Effector memory CD4-positive, alpha-beta T cell (primary cell): ENCODE results near the gene RC3H1.
"Not testable (repeated sequence)": the region's sequence is repeated elsewhere in the genome, so short reads cannot be mapped to it uniquely, and the experiment has no call there.

ENCODE experiments used
- DNase-seq, 3 donors: peaks; one replicate each; pipeline ENCODE4 v3.0.0-alpha.2; 2020
- H3K27ac ChIP-seq: 2 replicates; pipeline ENCODE4 v1.7.0; 2013; ENCODE audit warnings: mild to moderate bottlenecking, low read length, moderate library complexity; ENCODE audit not compliant: insufficient read depth, poor library complexity, severe bottlenecking
- H3K27me3 ChIP-seq: replicated peaks from 2 replicates; pipeline ENCODE4 v1.7.0; 2013; ENCODE audit warnings: mild to moderate bottlenecking, low read length; ENCODE audit not compliant: insufficient read depth, control insufficient read depth, poor library complexity, severe bottlenecking
- H3K36me3 ChIP-seq: 2 replicates; pipeline ENCODE4 v1.7.0; 2013; ENCODE audit warnings: mild to moderate bottlenecking, low read length, moderate library complexity; ENCODE audit not compliant: control insufficient read depth, insufficient read depth
- H3K4me1 ChIP-seq: 2 replicates; pipeline ENCODE4 v1.7.0; 2013; ENCODE audit warnings: low read length, mild to moderate bottlenecking; ENCODE audit not compliant: control insufficient read depth, insufficient read depth, poor library complexity, severe bottlenecking
- H3K4me3 ChIP-seq: 2 replicates; pipeline ENCODE4 v1.7.0; 2013; ENCODE audit warnings: low read length, low read depth, mild to moderate bottlenecking; ENCODE audit not compliant: insufficient read depth, poor library complexity, severe bottlenecking
- H3K9me3 ChIP-seq: 2 replicates; pipeline ENCODE4 v1.7.0; 2013; ENCODE audit warnings: mild to moderate bottlenecking, low read length, moderate library complexity; ENCODE audit not compliant: control insufficient read depth

Gene RC3H1

DNA sequence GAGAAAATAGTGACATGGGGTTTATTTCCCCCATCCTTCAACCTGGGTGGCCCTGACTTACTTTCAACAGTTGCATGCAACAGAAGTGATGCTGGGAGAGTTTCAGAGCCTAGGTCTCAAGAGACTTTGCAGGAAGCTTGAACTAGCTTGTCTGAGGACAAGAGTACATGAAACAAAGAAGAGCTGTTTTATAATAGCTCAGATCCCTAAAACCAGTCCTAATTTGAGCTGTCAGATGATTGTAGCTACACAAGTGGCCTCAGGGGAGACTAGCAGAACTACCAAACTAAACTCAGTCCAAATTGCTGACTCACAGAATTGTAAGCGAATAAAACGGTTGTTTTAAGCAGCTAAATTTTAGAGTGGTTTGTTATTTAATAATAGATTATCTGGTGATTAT lies 17.1 kb downstream of the RC3H1 start:
- no peak overlapping the region for H3K27ac ChIP-seq
- H3K9me3 ChIP-seq = no peaks in the 10 kb centered on the region
- H3K4me1 ChIP-seq = no peaks in the 10 kb centered on the region
- no peaks in the 10 kb centered on the region for H3K36me3 ChIP-seq
- DNase-seq = no peak
- H3K27me3 ChIP-seq = no peaks in the 10 kb centered on the region
- H3K4me3 ChIP-seq = no peak overlapping the region

DNA sequence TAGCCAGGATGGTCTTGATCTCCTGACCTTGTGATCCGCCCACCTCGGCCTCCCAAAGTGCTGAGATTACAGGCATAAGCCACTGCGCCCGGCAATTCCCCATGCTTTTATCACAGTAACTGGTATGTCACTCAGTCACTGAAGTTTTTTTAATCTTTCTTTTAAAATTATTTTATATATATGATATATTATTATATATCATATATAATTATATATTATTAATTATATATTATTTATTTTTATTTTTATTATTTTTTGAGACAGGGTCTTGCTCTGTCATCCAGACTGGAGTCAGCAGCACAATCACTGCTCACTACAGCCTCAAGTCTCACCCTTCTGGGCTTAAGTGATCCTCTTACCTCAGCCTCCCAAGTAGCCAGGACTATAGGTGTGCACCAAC lies 18.3 kb downstream of the RC3H1 start:
- Histone ChIP-seq H3K27me3 (no peaks in the 10 kb centered on the region), H3K4me3 (no peak overlapping the region), H3K36me3 (peaks cover under 1% of the 10 kb centered on the region), H3K27ac (no peak overlapping the region), H3K4me1 (no peaks in the 10 kb centered on the region), H3K9me3 (no peaks in the 10 kb centered on the region)
- no peak for DNase-seq

DNA sequence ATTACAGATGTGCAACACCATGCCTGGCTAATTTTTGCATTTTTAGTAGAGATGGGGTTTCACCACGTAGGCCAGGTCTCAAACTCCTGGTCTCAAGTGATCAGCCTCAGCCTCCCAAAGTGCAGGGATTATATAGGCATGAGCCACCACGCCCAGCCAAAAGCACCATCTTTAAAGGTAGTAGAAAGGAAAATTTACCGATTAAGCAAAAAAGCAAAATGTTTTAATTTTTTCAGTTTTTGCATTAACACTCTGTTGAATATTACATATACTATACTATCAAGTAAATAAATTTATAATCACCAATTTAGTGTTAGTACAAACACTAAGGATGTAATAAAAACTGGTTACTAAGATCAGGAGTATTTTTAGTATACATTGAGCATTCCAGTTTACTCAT lies 20.6 kb downstream of the RC3H1 start:
- peaks cover 3% of the 10 kb centered on the region for H3K36me3 ChIP-seq
- H3K4me1 ChIP-seq = no peaks in the 10 kb centered on the region
- H3K9me3 ChIP-seq = no peaks in the 10 kb centered on the region
- no peak overlapping the region for H3K27ac ChIP-seq
- no peak overlapping the region for H3K4me3 ChIP-seq
- H3K27me3 ChIP-seq = no peaks in the 10 kb centered on the region
- no peak for DNase-seq

DNA sequence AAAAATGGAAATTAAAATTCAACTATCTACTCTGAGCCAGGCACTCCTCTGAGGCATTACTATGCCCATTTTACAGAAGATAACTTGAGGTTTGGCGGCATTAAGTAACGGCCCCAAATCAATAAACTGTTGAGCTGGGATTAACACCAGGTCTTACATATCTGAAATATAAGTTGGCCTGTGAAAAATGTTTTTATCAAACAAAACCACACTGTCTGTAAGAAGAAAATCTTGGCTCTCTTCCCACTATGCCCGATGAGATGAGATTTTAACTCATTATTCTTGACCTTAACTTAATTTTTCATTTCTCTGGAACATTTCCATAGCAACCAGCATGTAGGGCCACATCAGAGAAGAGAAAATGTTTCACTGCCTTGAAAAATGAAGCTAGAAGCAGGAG lies 21.8 kb downstream of the RC3H1 start:
- Histone ChIP-seq H3K9me3 (no peaks in the 10 kb centered on the region), H3K4me1 (no peaks in the 10 kb centered on the region), H3K36me3 (peaks cover 3% of the 10 kb centered on the region), H3K4me3 (no peak overlapping the region), H3K27me3 (no peaks in the 10 kb centered on the region), H3K27ac (no peak overlapping the region)
- no peak for DNase-seq

- H3K4me3 ChIP-seq = no peak overlapping the region
- peaks cover 6% of the 10 kb centered on the region for H3K36me3 ChIP-seq
- H3K9me3 ChIP-seq = no peaks in the 10 kb centered on the region
- H3K27me3 ChIP-seq = no peaks in the 10 kb centered on the region
- H3K27ac ChIP-seq = no peak overlapping the region
- no peak for DNase-seq
- no peaks in the 10 kb centered on the region for H3K4me1 ChIP-seq
These were observed 24.4 kb downstream of the RC3H1 start for GRCh38 chr1:173997791-173998190.

- Histone ChIP-seq H3K9me3 (no peaks in the 10 kb centered on the region), H3K36me3 (peaks cover 12% of the 10 kb centered on the region), H3K4me3 (no peak overlapping the region), H3K4me1 (no peaks in the 10 kb centered on the region), H3K27me3 (no peaks in the 10 kb centered on the region), H3K27ac (no peak overlapping the region)
- no peak for DNase-seq
These were observed 25.2 kb downstream of the RC3H1 start for GRCh38 chr1:173996995-173997394.

DNA sequence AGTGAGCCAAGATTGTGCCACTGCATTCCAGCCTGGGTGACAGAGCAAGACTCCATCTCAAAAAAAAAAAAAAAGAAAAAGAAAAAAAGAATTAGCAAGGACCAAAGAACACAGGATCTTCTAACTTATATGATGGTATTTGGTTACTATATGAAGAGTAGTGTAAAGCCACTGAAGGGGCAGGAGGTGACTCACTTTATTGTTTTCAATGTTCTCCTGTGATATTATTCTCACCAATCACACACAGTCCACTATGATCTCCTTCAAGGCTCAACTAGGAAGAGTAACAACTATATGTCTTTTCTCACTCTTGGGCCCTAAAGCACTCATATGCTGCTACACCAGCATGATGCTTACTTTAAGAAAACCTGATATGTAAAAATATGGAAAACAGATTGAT lies 26.7 kb downstream of the RC3H1 start:
- H3K36me3 ChIP-seq = peaks cover 19% of the 10 kb centered on the region
- H3K27me3 ChIP-seq = no peaks in the 10 kb centered on the region
- H3K4me3 ChIP-seq = no peak overlapping the region
- H3K9me3 ChIP-seq = no peaks in the 10 kb centered on the region
- no peak overlapping the region for H3K27ac ChIP-seq
- H3K4me1 ChIP-seq = no peaks in the 10 kb centered on the region
- DNase-seq = no peak

DNA sequence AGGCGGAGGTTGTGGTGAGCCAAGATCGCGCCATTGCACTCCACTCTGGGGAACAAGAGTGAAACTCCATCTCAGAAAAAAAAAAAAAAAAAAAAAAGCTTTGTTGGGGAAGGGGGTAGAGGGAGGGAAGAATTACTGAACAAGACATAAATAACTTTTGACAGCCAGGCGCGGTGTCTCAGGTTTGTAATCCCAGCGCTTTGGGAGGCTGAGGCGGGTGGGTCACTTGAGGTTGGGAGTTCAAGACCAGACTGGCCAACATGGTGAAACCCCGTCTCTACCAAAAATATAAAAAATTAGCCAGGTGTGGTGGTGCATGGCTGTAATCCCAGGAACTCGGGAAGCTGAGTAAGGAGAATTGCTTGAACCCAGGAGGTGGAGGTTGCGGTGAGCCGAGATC lies 28.2 kb downstream of the RC3H1 start:
- H3K36me3 ChIP-seq = peaks cover 22% of the 10 kb centered on the region
- DNase-seq, H3K4me1 ChIP-seq, H3K27ac ChIP-seq, H3K4me3 ChIP-seq, H3K9me3 ChIP-seq, H3K27me3 ChIP-seq: not testable (repeated sequence)

DNA sequence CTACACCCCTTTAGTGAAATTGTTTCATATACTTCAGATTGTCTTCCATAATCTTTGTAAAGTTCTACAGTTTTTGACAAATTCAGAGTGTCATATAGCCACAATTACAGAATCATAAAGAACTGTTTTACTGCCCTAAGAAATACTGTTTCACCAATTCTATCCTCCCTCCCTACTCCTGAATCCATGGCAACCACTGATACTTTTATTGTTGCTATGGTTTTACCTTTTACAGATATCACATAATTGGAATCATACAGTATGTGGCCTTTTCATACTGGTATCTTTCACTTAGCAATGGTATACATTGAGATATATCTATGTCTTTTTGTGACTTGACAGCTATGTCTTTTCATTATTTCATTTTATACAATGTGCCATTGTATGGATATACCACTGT lies 34.1 kb downstream of the RC3H1 start:
- Histone ChIP-seq H3K27me3 (no peaks in the 10 kb centered on the region), H3K9me3 (no peaks in the 10 kb centered on the region), H3K36me3 (peaks cover 43% of the 10 kb centered on the region), H3K27ac (no peak overlapping the region), H3K4me1 (no peaks in the 10 kb centered on the region), H3K4me3 (no peak overlapping the region)
- no peak for DNase-seq

GRCh38 chr1:173986951-173987350 lies 35.2 kb downstream of the RC3H1 start:
- H3K4me3 ChIP-seq = no peak overlapping the region
- peaks cover 33% of the 10 kb centered on the region for H3K36me3 ChIP-seq
- no peak for DNase-seq
- H3K27ac ChIP-seq = no peak overlapping the region
- H3K27me3 ChIP-seq = no peaks in the 10 kb centered on the region
- no peaks in the 10 kb centered on the region for H3K9me3 ChIP-seq
- H3K4me1 ChIP-seq = no peaks in the 10 kb centered on the region

GRCh38 chr1:173970252-173970651 lies 51.9 kb downstream of the RC3H1 start:
- no peak for DNase-seq
- Histone ChIP-seq H3K9me3 (no peaks in the 10 kb centered on the region), H3K27me3 (no peaks in the 10 kb centered on the region), H3K4me3 (no peak overlapping the region), H3K4me1 (no peaks in the 10 kb centered on the region), H3K36me3 (peaks cover 57% of the 10 kb centered on the region), H3K27ac (no peak overlapping the region)
